Mesothelial cell of epicardium (in vitro differentiated cells): Measurements from ENCODE around the gene PRSS21. TPM values are rescaled to one million over a fixed set of nuclear protein-coding genes. Genes with fewer than 3 reads are reported as not detected.

Experiments used
- DNase-seq, 2 experiments: peaks; one replicate each; pipeline ENCODE4 v3.0.0; 2021; ENCODE audit warnings: low spot score in 2 of 2; ENCODE audit not compliant: unreplicated experiment in 2 of 2
- H3K27ac Mint-ChIP-seq: 2 replicates; pipeline ENCODE4 v1.8.0; 2021; ENCODE audit warnings: mixed read lengths
- H3K27me3 Mint-ChIP-seq: 2 replicates; pipeline ENCODE4 v1.8.0; 2021; ENCODE audit warnings: low read depth, mixed read lengths
- H3K36me3 Mint-ChIP-seq: 2 replicates; pipeline ENCODE4 v1.8.0; 2021; ENCODE audit warnings: mixed read lengths
- H3K4me1 Mint-ChIP-seq: 2 replicates; pipeline ENCODE4 v1.8.0; 2021; ENCODE audit warnings: mixed read lengths
- H3K4me3 Mint-ChIP-seq: 2 replicates; pipeline ENCODE4 v1.8.0; 2021; ENCODE audit warnings: mild to moderate bottlenecking, moderate library complexity, mixed read lengths
- H3K9me3 Mint-ChIP-seq: 2 replicates; pipeline ENCODE4 v1.8.0; 2021; ENCODE audit warnings: mixed read lengths
- CTCF ChIP-seq: fragments of 200-600 bp; sonication (generic); IDR thresholded peaks from one replicate; pipeline ENCODE4 v1.5.0; 2021; ENCODE audit warnings: antibody characterized with exemption; ENCODE audit not compliant: unreplicated experiment
- total RNA-seq: library from RNA; stranded (reverse); gene quantifications from 3 replicates; pipeline ENCODE4 v1.2.1, GENCODE V29; 2021

Gene PRSS21
- total RNA-seq, 1 donor from 2014 or later: not detected

- Mint-ChIP-seq H3K4me1 (peaks cover 7% of the 10 kb centered on the region), H3K27ac (peak overlapping the region; percentile 76), H3K4me3 (no peak overlapping the region), H3K9me3 (peaks cover 13% of the 10 kb centered on the region), H3K36me3 (peaks cover 45% of the 10 kb centered on the region), H3K27me3 (no peaks in the 10 kb centered on the region)
- DNase-seq: no peak
- no peak for TF ChIP-seq CTCF
Measured at GRCh38 chr16:2770057-2770951, 46.7 kb upstream of the PRSS21 start.

- H3K4me1 Mint-ChIP-seq: peaks cover 18% of the 10 kb centered on the region
- no peak for DNase-seq
- H3K27ac Mint-ChIP-seq: peak overlapping the region; percentile 21
- TF ChIP-seq CTCF: no peak
- peaks cover 31% of the 10 kb centered on the region for H3K36me3 Mint-ChIP-seq
- H3K27me3 Mint-ChIP-seq: no peaks in the 10 kb centered on the region
- no peak overlapping the region for H3K4me3 Mint-ChIP-seq
- peaks cover under 1% of the 10 kb centered on the region for H3K9me3 Mint-ChIP-seq
Measured at GRCh38 chr16:2771496-2772402, 45.3 kb upstream of the PRSS21 start.

DNA sequence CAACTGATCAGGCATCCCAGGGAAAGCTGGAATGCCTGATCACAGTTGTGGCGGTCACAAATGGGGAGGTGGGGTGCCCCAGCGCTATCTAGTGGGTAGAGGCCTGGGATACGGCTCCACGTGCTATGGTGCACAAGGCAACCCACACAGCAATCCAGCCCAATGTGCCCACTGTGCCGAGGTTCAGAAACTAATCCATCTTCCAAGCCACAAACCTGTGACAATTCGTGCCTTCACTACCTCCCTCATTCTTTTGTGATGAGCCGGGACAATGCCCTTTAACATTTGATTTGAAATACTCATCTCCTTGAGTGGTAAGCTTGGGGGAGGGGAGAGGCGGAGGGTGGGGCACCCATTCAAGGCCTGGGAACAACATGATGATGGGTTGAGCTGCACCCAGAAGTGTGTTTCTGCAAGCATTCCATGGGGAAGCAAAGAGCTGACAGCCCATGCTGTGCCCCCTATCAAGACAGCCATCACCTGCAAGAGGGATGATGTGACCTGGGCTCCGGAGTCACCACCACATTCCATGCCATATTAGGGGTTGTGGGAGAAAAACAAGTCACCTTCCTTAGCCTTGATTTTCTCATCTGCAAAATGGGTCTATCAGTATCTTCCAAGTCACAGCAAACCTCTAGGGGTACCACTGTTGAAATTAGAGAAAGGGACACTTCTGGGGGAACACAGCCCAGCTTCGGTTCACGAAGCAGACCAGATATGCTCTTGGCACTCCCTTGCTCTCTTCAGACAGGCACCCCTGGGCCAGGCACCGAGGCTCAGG, 43.7 kb upstream of the PRSS21 start:
- Mint-ChIP-seq H3K9me3 (no peaks in the 10 kb centered on the region), H3K27ac (no peak overlapping the region), H3K36me3 (peaks cover 23% of the 10 kb centered on the region), H3K27me3 (no peaks in the 10 kb centered on the region), H3K4me3 (no peak overlapping the region), H3K4me1 (peaks cover 23% of the 10 kb centered on the region)
- TF ChIP-seq CTCF: no peak
- DNase-seq: no peak

DNA sequence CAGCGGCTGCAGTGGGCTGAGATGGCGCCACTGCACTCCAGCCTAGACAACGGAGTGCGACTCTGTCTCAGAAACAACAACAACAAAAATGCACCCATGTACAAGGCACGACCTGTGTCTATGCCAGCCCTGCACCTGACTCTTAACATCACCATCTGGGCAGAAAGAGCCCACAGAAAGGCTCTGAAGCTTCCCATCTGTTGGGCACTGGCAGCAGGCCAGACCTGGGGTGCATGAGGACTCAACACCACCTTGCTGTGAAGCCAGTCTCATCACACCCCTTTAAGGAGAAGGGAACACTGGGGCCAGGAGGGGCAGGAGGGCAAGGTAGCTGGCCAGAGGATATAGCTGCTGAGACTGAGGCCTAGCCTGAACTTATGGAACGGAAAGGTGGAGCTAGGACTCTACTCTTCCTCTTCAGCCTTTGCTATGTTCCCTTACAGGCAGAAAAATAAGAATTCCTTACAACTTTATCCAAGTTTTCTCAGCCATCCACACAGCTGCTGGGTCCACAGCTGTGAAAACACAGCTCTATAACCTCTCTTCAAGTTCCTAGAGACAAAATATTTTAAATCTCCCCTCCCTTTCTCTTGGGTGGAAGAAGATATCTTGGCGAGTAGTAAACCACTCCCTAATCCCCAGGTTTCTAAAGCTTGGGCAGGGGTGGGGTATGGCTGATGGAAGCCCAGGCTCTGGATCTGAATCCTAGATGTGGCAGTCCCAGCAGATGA, 42.7 kb upstream of the PRSS21 start:
- Mint-ChIP-seq H3K9me3 (no peaks in the 10 kb centered on the region), H3K27ac (no peak overlapping the region), H3K4me1 (peaks cover 28% of the 10 kb centered on the region), H3K4me3 (no peak overlapping the region), H3K36me3 (peaks cover 22% of the 10 kb centered on the region), H3K27me3 (no peaks in the 10 kb centered on the region)
- DNase-seq: no peak
- no peak for TF ChIP-seq CTCF
